ENCODE measurements around the gene CIROP.

GRCh38 chr14:23093526-23093925 lies 11.3 kb downstream of the CIROP start:
- TF ChIP-seq, protein P1, sequence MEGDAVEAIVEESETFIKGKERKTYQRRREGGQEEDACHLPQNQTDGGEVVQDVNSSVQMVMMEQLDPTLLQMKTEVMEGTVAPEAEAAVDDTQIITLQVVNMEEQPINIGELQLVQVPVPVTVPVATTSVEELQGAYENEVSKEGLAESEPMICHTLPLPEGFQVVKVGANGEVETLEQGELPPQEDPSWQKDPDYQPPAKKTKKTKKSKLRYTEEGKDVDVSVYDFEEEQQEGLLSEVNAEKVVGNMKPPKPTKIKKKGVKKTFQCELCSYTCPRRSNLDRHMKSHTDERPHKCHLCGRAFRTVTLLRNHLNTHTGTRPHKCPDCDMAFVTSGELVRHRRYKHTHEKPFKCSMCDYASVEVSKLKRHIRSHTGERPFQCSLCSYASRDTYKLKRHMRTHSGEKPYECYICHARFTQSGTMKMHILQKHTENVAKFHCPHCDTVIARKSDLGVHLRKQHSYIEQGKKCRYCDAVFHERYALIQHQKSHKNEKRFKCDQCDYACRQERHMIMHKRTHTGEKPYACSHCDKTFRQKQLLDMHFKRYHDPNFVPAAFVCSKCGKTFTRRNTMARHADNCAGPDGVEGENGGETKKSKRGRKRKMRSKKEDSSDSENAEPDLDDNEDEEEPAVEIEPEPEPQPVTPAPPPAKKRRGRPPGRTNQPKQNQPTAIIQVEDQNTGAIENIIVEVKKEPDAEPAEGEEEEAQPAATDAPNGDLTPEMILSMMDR (IDR thresholded peaks at IDR 0.05), result no peak
- TF ChIP-seq EP300 (IDR thresholded peaks at IDR 0.05) (no peak), POLR2AphosphoS5 (IDR thresholded peaks at IDR 0.05) (no peak)

All from suprapubic skin (tissue), 4 donors.